Right lobe of liver (tissue), 4 donors: ENCODE measurements around the gene PPFIA4.

ENCODE experiments used
- CTCF ChIP-seq, 4 donors: fragments of 200-600 bp in 3 of 4; fragments of 450-650 bp in 1 of 4; IDR thresholded peaks; one replicate each; pipeline versions ENCODE4 v1.5.1 to v1.8.0; 2016 to 2022; ENCODE audit warnings: antibody characterized with exemption in 4 of 4, mild to moderate bottlenecking in 2 of 4
- POLR2A ChIP-seq: fragments of 450-650 bp; IDR thresholded peaks from one replicate; pipeline ENCODE4 v1.6.1; 2017; ENCODE audit warnings: antibody characterized with exemption, mild to moderate bottlenecking
- donor health status: DM: no; HTN: no; CAD: no.
- donor health status: DM: no; HTN: no; CAD: no.
- donor health status: DM: no; HTN: yes; CAD: no.

DNA sequence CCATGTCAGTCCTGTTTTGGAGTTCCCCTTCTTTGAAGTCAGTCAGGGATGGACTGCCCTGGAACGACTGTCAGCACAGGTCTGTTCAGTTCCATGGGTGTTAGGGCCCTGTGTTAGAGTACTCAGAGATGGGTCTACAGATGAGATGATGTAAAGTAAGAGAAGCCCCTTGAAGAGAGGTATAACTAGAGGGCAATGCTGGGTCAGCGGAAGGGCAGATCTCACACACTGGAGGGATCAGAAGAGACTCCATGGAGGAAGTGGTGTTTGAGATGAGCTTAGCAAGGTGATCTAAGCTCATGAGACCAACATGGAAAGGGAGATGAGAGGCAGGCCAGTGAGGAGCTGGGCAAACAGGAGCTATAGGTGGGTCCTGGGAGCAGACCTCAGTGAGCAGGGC is 7.6 kb downstream of the PPFIA4 start:
- TF ChIP-seq CTCF (IDR thresholded peaks at IDR 0.05) (no peak), POLR2A (no peak)
